Activated CD8-positive, alpha-beta T cell treated with anti-CD3 and anti-CD28 coated beads for 36 hours (primary cell): ENCODE results near the gene SPTAN1. TPM values are rescaled to one million over a fixed set of nuclear protein-coding genes. Genes with fewer than 3 reads are reported as not detected.
"Not testable (repeated sequence)": the region's sequence is repeated elsewhere in the genome, so short reads cannot be mapped to it uniquely, and the experiment has no call there.

Experiments
- ATAC-seq: fragments of 200-7000 bp; cut with Tn5 transposase; one replicate; pipeline ENCODE4 v1.10.0; 2021; ENCODE audit warnings: mild to moderate bottlenecking, moderate library complexity
- CTCF ChIA-PET: fragments of 350-600 bp; sonication (Branson Sonifier 250); formaldehyde crosslinking; loops from one replicate; lab custom pipeline; 2021; ENCODE audit warnings: antibody characterized with exemption; lab: Charles Lee
- POLR2A ChIA-PET: fragments of 350-600 bp; sonication (Branson Sonifier 250); formaldehyde crosslinking; loops from one replicate; lab custom pipeline; 2021; ENCODE audit warnings: antibody characterized with exemption; lab: Charles Lee
- DNase-seq: peaks from one replicate; pipeline ENCODE4 v3.0.0-alpha.2; 2020
- H3K27ac Mint-ChIP-seq: one replicate; pipeline ENCODE4 v1.8.0; 2021; ENCODE audit warnings: mild to moderate bottlenecking, mixed read lengths
- H3K27me3 Mint-ChIP-seq: one replicate; pipeline ENCODE4 v1.8.0; 2021; ENCODE audit warnings: mixed read lengths
- H3K36me3 Mint-ChIP-seq: one replicate; pipeline ENCODE4 v1.8.0; 2021; ENCODE audit warnings: low read depth, mixed read lengths
- H3K4me1 Mint-ChIP-seq: one replicate; pipeline ENCODE4 v1.8.0; 2021; ENCODE audit warnings: low read depth, mixed read lengths
- H3K4me3 Mint-ChIP-seq: one replicate; pipeline ENCODE4 v1.8.0; 2021; ENCODE audit warnings: mild to moderate bottlenecking, moderate library complexity, mixed read lengths
- H3K9me3 Mint-ChIP-seq: one replicate; pipeline ENCODE4 v1.8.0; 2021; ENCODE audit warnings: mixed read lengths
- intact Hi-C: fragments of 100-400 bp; cut with micrococcal nuclease; formaldehyde crosslinking; loops from one replicate; pipeline ENCODE4 v1.10.0; 2022
- total RNA-seq, 2 experiments: library from RNA; stranded (reverse); gene quantifications; one replicate each; pipeline ENCODE4 v1.2.3, GENCODE V29; 2021
- TF ChIP-seq, protein P1 (sequence below): fragments of 200-600 bp; IDR thresholded peaks from one replicate; pipeline ENCODE4 v1.8.0; 2022; ENCODE audit warnings: antibody characterized with exemption, mild to moderate bottlenecking

The SPTAN1 gene
- 100 to 1,000 TPM; 178 to 183 TPM for total RNA-seq

DNA sequence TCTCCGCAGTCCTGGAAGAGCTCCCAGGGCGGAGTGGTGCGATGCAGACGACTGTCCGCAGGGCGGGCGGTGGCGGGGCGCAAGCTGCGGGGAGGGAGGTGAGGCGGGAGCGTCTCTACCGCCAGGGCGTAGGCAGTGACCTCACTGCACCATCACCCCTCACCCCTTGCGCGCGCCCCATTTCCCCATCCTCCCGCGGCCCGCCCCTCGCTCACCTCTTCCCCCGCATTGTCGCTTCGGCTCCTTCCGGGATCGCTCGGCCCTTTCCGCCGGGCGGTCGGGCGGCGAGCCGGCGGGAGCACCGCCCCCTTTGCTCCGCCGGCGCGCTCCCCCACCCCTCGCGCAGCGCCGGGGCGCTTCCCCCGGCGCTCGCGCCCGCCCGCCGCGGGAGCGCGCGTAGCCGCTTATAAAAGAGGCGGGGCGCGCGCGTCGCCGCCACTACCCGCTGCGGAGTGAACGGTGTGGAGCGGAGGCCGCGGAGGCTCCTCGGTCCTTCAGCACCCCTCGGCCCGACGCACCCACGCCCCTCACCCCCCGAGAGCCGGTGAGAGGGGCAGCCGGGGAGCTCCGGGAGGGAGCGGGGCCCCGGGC lies at the start of gene SPTAN1:
Gene SPTAN1 (plus strand): TSS at position 435 of the 591 bp plus-strand sequence. CDS start 14,154 bp downstream, outside the sequence.
- intact Hi-C loops: loop anchor here (5.0 kb wide), 1 partner anchor 50 kb away; the partner anchor contains the start of gene GLE1
- H3K4me1 Mint-ChIP-seq: peaks cover 42% of the 10 kb centered on the region
- TF ChIP-seq, protein P1, sequence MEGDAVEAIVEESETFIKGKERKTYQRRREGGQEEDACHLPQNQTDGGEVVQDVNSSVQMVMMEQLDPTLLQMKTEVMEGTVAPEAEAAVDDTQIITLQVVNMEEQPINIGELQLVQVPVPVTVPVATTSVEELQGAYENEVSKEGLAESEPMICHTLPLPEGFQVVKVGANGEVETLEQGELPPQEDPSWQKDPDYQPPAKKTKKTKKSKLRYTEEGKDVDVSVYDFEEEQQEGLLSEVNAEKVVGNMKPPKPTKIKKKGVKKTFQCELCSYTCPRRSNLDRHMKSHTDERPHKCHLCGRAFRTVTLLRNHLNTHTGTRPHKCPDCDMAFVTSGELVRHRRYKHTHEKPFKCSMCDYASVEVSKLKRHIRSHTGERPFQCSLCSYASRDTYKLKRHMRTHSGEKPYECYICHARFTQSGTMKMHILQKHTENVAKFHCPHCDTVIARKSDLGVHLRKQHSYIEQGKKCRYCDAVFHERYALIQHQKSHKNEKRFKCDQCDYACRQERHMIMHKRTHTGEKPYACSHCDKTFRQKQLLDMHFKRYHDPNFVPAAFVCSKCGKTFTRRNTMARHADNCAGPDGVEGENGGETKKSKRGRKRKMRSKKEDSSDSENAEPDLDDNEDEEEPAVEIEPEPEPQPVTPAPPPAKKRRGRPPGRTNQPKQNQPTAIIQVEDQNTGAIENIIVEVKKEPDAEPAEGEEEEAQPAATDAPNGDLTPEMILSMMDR: no peak
- CTCF ChIA-PET: interaction anchor here (1.0 to 1.3 kb wide), 2 partner anchors 9 to 113 kb away, joined by 3 read pairs; no protein-coding TSS in a partner anchor
- peak; percentile 95 for DNase-seq
- no peak within 1 kb of the TSS for H3K4me3 Mint-ChIP-seq
- H3K36me3 Mint-ChIP-seq: no peaks in the 10 kb centered on the region
- H3K9me3 Mint-ChIP-seq: no peaks in the 10 kb centered on the region
- peak within 1 kb of the TSS; percentile 93 for H3K27ac Mint-ChIP-seq
- H3K27me3 Mint-ChIP-seq: no peaks in the 10 kb centered on the region
- POLR2A ChIA-PET: interaction anchor here (0.6 to 4.3 kb wide), 26 partner anchors 9 to 453 kb away, joined by 3 to 36 read pairs (median 4); partner anchors contain the start of genes COQ4, GLE1, SET and TRUB2
- ATAC-seq: peak; percentile 87

DNA sequence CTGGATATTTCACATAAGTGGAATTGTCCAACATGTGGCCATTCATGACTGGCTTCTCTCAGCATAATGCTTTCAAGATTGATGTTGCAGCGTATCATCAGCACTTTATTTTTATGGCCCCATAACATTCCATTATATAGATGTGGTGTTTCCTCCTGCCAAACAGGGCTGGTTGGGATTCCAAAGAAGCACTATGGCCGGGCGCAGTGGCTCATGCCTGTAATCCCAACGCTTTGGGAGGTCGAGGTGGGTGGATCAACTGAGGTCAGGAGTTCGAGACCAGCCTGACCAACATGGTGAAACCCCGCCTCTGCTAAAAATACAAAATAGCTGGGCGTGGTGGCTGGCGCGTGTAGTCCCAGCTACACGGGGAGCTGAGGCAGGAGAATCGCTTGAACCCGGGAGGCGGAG lies 49.0 kb upstream of the SPTAN1 start:
- H3K27ac Mint-ChIP-seq, H3K27me3 Mint-ChIP-seq, ATAC-seq, DNase-seq, CTCF ChIA-PET, H3K9me3 Mint-ChIP-seq, POLR2A ChIA-PET: not testable (repeated sequence)
- peaks cover 20% of the 10 kb centered on the region for H3K4me1 Mint-ChIP-seq
- peak overlapping the region; percentile 92 for H3K4me3 Mint-ChIP-seq
- H3K36me3 Mint-ChIP-seq: peaks cover 21% of the 10 kb centered on the region
- intact Hi-C loops: loop anchor here (5.0 kb wide), 1 partner anchor 49 kb away; the partner anchor contains the start of gene SPTAN1

DNA sequence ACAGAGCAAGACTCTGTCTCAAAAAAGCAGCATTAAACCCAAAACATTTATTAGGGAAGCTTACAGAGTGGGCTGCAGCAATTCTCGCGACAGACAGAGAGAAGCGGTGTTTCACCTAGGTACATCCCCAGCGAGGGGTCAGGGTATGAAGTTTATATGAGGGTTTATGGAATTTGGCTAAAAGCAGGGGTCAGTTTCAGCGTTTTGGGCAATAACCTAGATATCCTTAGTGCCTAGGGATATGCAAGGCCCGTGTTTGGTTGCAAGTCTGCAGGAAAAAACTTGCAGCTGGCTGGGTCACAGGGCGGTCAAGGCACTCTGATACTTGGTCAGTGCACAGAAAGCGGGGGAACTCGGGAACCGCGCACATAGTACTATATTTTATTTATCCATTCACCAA lies 48.5 kb upstream of the SPTAN1 start:
- Mint-ChIP-seq H3K4me1 (peaks cover 25% of the 10 kb centered on the region), H3K9me3 (no peaks in the 10 kb centered on the region), H3K27ac (peak overlapping the region; percentile 99), H3K36me3 (peaks cover 21% of the 10 kb centered on the region), H3K4me3 (peak overlapping the region; percentile 92), H3K27me3 (no peaks in the 10 kb centered on the region)
- POLR2A ChIA-PET: interaction anchor here (1.5 kb wide), 1 partner anchor 267 kb away, joined by 4 read pairs; no protein-coding TSS in a partner anchor
- TF ChIP-seq, protein P1: no peak
- CTCF ChIA-PET: no interaction called here
- ATAC-seq (no peak), DNase-seq (no peak)
- intact Hi-C loops: loop anchor here (5.0 kb wide), 1 partner anchor 48 kb away; the partner anchor contains the start of gene SPTAN1

DNA sequence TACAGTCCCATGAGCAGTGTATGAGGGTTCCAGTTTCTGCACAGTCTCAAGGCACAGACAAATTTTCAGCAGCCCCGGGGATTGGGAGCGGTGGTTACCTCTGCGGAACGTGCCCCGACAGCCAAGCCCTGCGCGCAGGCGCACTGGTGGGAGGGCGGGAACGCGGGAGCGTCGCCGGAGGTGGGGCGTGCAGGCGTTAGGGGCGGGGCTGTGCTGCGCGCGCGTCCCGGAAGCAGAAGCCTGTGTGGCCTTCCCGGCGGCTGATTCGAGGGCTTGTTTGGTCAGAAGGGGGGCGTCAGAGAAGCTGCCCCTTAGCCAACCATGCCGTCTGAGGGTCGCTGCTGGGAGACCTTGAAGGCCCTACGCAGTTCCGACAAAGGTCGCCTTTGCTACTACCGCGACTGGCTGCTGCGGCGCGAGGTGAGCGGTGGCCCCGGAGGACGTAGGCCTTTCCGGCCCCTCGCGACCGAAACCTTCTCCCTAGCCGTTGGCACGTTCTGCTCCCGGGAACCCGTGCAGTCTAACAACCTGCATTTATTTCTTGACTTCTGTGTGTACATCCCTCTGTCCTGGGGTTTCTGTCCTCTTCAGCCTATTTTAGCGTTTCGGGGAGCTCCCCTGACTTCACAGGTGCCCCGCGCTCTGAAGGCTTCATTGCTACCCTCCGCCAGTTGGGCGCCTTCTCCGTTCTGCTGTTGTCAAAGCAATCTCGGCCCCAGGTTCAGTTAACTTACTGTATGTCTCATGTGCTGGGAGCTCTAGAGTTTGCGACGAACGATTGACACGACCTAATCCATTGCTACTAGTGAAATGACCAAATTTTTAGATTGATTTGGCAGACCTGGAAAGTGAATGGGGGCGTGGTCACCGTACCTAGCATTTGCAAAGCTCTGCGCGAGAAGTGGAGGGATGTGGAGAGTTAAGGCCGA lies 47.6 kb upstream of the SPTAN1 start, which contains the start of gene GLE1:
Gene GLE1 (plus strand): TSS at position 235 of the 929 bp plus-strand sequence. CDS start 87 bp downstream, at position 322.
- Mint-ChIP-seq H3K27me3 (no peaks in the 10 kb centered on the region), H3K4me3 (peak within 1 kb of the TSS; percentile 92), H3K27ac (peak within 1 kb of the TSS; percentile 99), H3K9me3 (no peaks in the 10 kb centered on the region), H3K4me1 (peaks cover 30% of the 10 kb centered on the region), H3K36me3 (peaks cover 22% of the 10 kb centered on the region)
- intact Hi-C loops: loop anchor here (5.0 kb wide), 1 partner anchor 48 kb away; the partner anchor contains the start of gene SPTAN1
- DNase-seq (peak; percentile 97), ATAC-seq (peak; percentile 98)
- TF ChIP-seq, protein P1: no peak
- ChIA-PET CTCF (interaction anchor here (0.6 to 1.6 kb wide), 5 partner anchors 66 to 423 kb away, joined by 3 to 9 read pairs (median 4); partner anchors contain the start of gene CERCAM), POLR2A (interaction anchor here (0.6 to 3.0 kb wide), 9 partner anchors 11 to 266 kb away, joined by 3 to 18 read pairs (median 3); partner anchors contain the start of gene SPTAN1)

DNA sequence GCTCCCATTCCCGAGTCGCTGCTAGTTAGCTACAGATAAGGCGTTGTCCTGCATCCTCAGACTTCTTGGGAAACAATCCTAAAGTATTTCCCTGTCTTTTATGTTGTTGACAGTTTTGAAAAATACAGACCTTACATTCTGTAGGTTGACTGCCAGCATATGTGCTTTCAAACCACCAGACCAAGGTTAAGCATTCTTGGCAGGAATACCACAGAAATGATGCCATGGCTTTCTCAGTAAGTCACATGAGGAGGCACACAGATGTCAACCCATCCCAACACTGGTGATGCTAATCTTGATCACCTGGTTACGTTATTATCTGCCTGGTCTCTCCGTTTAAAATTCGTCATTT lies 47.0 kb upstream of the SPTAN1 start:
- Mint-ChIP-seq H3K4me1 (peaks cover 30% of the 10 kb centered on the region), H3K27me3 (no peaks in the 10 kb centered on the region), H3K9me3 (no peaks in the 10 kb centered on the region), H3K4me3 (peak overlapping the region; percentile 92), H3K36me3 (peaks cover 15% of the 10 kb centered on the region), H3K27ac (peak overlapping the region; percentile 99)
- CTCF ChIA-PET: interaction anchor here (0.6 to 1.6 kb wide), 5 partner anchors 67 to 423 kb away, joined by 3 to 9 read pairs (median 4); partner anchors contain the start of gene CERCAM
- POLR2A ChIA-PET: interaction anchor here (0.6 to 3.0 kb wide), 7 partner anchors 10 to 87 kb away, joined by 3 to 18 read pairs (median 3); partner anchors contain the start of gene SPTAN1
- intact Hi-C loops: no loop called here
- TF ChIP-seq, protein P1: no peak
- DNase-seq: no peak
- no peak for ATAC-seq

DNA sequence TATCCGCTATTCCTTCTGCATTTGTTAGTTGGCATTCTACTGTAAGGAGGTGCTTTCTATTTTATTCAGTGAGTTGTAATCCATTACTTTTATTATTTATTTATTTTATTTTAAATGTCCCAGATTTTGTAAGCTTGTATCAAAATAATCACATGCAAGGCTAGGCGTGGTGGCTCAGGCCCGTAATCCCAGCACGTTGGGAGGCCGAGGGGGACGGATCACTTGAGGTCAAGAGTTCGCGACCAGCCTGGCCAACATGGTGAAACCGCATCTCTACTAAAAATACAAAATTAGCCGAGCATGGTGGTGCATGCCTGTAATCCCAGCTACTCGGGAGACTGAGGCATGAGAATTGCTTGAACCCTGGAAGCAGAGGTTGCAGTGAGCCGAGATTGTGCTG lies 46.5 kb upstream of the SPTAN1 start:
- CTCF ChIA-PET: interaction anchor here (1.0 to 1.4 kb wide), 2 partner anchors 86 to 165 kb away, joined by 3 to 5 read pairs; partner anchors contain the start of gene CERCAM
- H3K4me3 Mint-ChIP-seq: peak overlapping the region; percentile 92
- H3K27ac Mint-ChIP-seq, ATAC-seq, intact Hi-C loops, H3K9me3 Mint-ChIP-seq, DNase-seq, H3K27me3 Mint-ChIP-seq: not testable (repeated sequence)
- H3K4me1 Mint-ChIP-seq: peaks cover 30% of the 10 kb centered on the region
- H3K36me3 Mint-ChIP-seq: peaks cover 12% of the 10 kb centered on the region
- POLR2A ChIA-PET: interaction anchor here (1.1 to 3.0 kb wide), 4 partner anchors 10 to 83 kb away, joined by 3 to 18 read pairs (median 4); partner anchors contain the start of gene SPTAN1
